Middle frontal gyrus (tissue), 1 donor: ENCODE data around the gene CLEC20A.
"Not testable (repeated sequence)": the region's sequence is repeated elsewhere in the genome, so short reads cannot be mapped to it uniquely, and the experiment has no call there.

Experiments
- DNase-seq: peaks from one replicate; pipeline ENCODE4 v3.0.0-alpha.2; 2015; ENCODE audit warnings: low spot score; ENCODE audit errors: extremely low spot score

The CLEC20A gene

DNA sequence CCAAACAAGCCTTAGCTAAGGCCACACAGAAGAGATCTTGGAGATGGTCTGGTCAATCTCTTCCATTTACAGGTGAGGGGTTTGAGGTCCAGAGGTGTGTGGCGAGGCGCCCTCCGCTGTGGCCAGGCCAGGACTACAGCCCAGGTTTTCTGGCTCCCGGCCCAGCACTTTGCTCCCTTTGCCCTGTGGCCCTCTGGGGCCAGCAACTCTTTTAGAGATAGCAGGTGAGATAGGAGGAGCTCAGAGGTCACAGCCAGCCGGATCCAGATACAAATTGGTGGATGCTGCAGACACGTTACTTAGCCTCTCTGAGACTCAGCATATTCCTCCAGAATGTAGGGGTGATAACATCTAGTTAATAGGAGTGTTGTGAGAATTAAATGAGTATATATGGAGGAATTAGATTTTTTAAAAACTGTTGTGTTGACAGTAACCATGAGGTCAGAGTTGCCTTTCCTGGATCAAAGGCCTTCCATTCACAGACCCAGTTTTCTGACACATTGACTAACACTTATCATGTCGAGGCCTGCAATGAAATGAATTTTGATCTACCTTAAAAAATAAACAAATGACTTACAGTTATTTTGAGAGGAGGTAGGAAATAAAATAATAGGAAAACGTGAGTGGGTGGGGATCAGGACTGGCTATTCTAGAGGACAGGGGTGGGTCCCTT, 32.7 kb upstream of the CLEC20A start:
- no peak for DNase-seq

DNA sequence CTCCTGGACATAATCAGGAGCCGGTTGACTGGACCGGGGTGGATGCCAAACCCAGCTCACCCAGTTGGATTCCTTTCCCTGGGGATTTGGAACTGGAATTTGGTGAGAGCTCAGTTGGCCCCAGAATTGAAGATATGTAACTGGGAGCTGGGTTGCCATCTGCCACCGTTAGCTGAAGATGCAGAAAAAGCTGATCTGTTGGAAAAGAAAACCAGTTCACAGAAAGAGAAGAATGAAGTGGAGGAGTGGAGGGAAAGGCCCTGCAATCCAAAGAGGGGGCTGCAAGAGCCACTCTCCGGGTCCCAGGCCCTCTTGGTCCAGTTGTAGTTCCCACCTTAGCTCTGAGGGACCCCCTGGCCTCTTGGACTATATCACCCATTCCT, 32.2 kb upstream of the CLEC20A start:
- DNase-seq: no peak

DNA sequence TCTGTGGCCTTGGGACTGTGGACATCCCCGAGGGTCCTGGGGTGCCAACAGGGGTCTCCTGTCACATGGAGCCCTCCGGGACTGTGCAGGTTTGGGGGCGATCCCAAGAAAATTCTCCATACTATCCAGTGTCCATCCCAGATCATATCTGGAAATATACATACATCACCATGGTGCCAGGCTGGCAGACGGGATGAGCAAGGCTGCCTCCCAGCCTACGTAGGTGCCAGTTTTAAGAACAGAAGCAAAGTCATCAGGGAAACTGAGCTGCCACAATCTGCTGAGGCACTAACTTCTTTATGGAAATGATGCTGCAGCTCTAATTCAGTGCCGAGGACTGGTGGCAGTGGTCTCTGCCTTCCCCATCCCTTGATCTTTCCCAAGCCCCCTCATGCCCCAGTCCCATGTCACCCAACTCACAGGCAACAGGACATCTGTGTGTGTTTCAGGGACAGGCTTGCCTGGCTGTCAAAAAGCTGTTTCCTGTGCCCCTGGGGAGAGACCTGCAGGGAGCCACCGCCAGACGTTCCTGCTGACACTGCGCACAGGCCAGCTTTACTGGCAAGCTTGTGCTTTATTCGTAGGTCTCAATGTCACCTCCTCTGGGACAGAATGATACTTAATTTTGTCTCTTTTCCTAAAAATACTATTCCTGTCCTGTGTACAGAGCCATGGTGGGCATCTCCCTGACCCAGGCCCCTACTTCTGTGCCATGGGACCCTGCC, 31.6 kb upstream of the CLEC20A start:
- DNase-seq: no peak

DNA sequence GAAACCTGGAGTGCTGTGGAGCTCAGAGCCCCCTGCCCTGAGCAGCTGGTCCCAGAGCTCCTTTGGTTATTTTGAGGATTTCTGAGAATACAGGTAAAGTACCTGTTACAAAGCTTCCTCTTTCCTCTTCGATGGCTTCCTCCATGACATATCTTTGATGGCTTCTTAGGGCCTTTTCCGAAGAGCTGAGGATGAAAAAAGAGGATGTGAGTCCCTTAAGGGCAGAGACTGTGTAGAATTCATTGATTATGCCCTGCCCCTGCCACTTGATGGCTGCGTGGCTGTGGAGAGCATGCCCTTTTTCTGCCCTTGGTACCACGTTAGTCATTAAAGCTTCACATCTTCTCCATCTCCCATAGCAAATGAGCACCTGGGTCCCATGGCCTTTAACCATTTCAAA, 30.4 kb upstream of the CLEC20A start:
- no peak for DNase-seq

GRCh38 chr1:178521241-178521640, 24.5 kb upstream of the CLEC20A start:
- DNase-seq: no peak

DNA sequence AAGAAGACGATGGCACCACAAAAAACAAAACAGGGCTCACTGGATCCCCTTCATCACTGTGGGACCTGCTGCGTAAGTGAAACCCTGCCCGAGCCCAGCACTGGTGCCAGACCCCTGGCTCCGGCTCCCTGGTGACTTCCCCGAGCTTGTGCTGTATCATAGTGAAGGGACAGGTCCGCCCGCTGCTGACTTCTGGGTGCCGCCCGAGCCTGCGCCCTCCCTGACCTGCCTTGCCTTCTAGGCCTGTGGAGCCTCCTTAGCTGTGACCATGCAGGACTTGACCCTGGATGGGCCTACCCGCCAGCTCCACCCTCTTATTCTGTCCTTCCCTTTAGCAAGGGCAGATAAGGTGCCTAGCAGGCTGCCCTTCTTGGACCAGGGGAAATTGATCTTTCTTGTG, 24.0 kb upstream of the CLEC20A start:
- no peak for DNase-seq

GRCh38 chr1:178518894-178519293, 22.1 kb upstream of the CLEC20A start:
- DNase-seq: no peak

GRCh38 chr1:178516110-178516509, 19.3 kb upstream of the CLEC20A start:
- DNase-seq: no peak

GRCh38 chr1:178513278-178513983, 16.7 kb upstream of the CLEC20A start:
- DNase-seq: no peak

DNA sequence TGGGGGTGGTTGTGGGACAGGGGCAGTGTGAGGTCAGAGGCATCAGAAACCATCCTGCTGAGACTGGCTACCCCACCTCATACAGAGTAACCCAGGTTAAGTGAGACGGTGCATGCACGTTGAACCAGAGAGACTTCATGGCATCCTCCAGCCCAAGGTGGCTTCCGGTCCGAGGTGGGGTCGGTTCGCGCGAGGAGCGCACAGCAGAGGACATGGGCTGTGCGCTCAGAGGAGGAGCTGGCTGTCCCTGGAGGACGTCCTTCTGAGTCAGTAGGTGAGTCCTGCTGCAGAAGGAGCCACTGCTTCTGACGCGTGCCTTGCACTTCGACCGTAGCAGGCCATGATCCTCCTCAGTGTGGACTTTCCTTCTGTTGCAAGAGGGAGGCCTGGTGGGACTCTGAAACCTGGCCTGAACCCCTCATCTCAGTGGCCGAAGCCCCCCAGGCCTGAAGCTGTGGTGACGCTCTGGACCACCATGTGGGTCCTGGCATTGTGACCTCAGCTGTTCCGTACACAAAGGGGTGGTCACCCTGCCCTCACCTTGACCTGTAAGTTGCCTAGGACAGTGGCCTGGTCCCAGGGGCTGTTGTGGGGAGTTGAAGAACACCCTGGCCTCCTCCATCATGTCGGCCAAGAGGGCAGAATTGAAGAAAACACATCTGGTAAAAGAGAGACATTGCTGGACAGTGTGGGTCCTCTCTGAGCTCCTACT, 16.0 kb upstream of the CLEC20A start, which contains the start of gene TEX35:
TEX35 (plus strand) TSS at position 544 of the 712 bp plus-strand sequence; CDS start at position 624, 80 bp downstream.
- DNase-seq: no peak

DNA sequence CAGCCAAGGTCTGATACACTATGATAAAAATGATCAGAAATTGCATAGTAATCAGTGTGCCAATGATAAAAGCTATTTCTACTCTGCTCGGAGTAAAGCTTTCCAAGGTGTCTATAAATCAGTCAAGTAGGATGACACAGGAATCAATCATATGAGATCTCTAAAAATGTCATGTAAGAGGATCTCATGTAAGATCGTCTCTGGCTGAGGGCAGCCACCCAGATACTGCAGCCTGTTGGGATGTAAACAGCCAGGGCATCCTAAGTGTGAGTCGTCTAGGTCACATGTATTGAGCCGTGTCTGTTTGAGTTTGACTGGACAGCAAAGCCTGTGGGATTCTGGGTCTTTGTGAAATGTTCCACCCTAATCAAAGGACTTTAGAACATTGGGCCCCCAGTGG, 13.4 kb upstream of the CLEC20A start:
- no peak for DNase-seq

DNA sequence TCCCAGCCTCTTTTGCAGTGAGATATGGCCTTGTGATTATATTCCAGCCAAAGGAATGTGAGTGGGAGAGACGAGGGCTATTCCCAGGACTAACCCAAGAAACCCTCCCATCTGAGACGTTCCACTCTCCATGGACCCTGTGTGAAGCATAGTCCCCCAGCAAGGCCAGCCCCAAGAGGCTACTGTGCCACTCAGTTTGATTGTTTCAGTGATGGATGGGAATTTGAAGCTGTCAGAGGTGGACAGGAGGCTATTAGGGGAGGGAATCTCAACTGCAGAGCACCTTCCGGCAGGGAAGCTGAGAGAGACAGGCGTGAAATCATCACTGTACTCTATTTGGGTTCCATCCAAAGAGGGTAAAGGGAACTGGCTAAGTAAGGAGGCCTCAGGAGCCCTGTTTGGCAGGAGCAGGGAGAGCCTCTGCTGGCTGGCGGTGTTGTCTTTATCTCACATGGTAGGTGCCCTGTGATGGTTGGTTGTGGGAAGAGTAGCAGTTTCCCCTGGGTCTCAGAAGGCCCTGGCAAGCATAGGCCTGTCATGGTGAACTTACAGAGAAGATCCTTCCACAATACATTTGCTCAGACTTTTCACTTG, 12.7 kb upstream of the CLEC20A start:
- no peak for DNase-seq

- no peak for DNase-seq
Measured at GRCh38 chr1:178506669-178507068, 9.9 kb upstream of the CLEC20A start.

GRCh38 chr1:178506177-178506576, 9.4 kb upstream of the CLEC20A start:
- no peak for DNase-seq

DNA sequence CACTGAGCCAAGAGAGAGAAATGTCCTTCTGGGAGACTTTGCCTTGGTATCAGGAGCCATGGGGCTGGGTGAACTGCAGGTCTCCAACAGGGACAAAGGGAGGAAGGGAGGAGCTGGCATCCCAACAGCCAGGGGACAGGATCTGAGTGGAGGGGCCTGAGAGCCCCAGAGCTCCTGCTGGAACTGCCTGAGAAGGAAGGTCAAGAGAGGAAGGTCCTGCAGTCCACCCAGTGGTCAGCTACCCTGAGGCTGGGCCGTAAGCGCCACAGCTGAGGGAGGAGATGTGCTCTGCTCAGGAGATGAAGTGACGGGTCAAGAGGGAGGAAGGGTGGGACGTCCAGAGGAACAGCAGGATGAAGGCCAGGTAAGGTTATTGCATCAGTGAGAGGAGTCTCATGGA, 7.5 kb upstream of the CLEC20A start:
- no peak for DNase-seq

GRCh38 chr1:178503849-178504248, 7.1 kb upstream of the CLEC20A start:
- DNase-seq: no peak

DNA sequence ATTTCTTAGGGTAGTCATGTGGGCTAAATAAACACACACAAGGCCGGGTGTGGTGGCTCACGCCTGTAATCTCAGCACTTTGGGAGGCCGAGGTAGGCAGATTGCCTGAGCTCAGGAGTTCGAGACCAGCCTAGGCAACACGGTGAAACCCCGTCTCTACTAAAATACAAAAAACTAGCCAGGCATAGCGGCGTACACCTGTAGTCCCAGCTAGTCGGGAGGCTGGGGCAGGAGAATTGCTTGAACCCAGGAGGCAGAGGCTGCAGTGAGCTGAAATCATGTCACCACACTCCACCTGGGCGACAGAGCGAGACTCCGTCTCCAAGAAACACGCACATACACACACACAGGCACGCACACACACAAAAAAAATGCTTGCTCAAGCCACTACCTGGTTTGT, 6.6 kb upstream of the CLEC20A start:
- DNase-seq: not testable (repeated sequence)

DNA sequence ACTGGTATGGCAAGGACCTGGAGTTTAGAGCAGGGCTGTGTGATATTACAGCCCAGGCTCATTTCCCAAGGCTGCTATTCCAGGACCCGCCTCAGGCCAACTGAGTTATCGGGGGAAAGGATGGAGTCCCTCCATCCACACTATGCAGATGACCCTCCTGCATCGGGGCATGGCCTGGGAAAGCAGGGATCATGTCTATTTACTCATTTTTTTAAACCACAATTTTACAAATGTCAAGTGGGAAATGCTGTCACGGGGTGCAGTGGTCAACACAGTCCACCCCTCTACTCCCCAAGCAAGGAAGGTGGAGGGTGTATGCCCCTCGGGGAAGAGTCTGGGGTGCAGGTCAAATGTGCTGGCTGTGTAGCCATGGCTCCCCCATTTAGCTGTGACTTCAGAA, 6.1 kb upstream of the CLEC20A start:
- no peak for DNase-seq

GRCh38 chr1:178502330-178502714, 5.6 kb upstream of the CLEC20A start:
- DNase-seq: no peak

- peak; percentile 51 for DNase-seq
Measured at GRCh38 chr1:178501705-178502329, 5.1 kb upstream of the CLEC20A start.
